Panc1 (cell line): ENCODE results near the gene NFIB. TPM values are rescaled to one million over a fixed set of nuclear protein-coding genes. Genes with fewer than 3 reads are reported as not detected.

Source experiments
- ATAC-seq: fragments of 200-7000 bp; cut with Tn5 transposase; 2 replicates; pipeline ENCODE4 v1.9.1; 2020; ENCODE audit warnings: mild to moderate bottlenecking, moderate library complexity
- BruUV-seq: library from RNA; stranded (reverse); fragments of 400-500 nt; replicated peaks from 2 replicates; lab custom pipeline; 2021; lab: Mats Ljungman, UMichigan
- CTCF ChIA-PET: fragments of 300-600 bp; sonication (Branson Sonifier 250); formaldehyde crosslinking; loops from one replicate; lab custom pipeline; 2022; ENCODE audit warnings: antibody characterized with exemption; lab: Charles Lee
- POLR2A ChIA-PET: fragments of 300-600 bp; sonication (Branson Sonifier 250); formaldehyde crosslinking; loops from one replicate; lab custom pipeline; 2022; ENCODE audit warnings: antibody characterized with exemption; lab: Charles Lee
- DNase-seq: peaks from one replicate; pipeline ENCODE4 v3.0.0-alpha.2; 2010; ENCODE audit warnings: low read depth, low spot score
- H3K27ac ChIP-seq: 2 replicates; pipeline ENCODE4 v1.5.1; 2011; ENCODE audit warnings: mild to moderate bottlenecking, low read length, inconsistent platforms
- H3K27me3 ChIP-seq: fragments of 200-500 bp; sonication (Bioruptor generic); 2 replicates; pipeline ENCODE4 v1.6.0; 2014; ENCODE audit warnings: low read length, inconsistent platforms; ENCODE audit not compliant: control insufficient read depth, insufficient read depth
- H3K36me3 ChIP-seq: fragments of 200-500 bp; sonication (Bioruptor generic); 2 replicates; pipeline ENCODE4 v1.5.1; 2014; ENCODE audit warnings: inconsistent platforms, mild to moderate bottlenecking, low read length, moderate library complexity; ENCODE audit not compliant: control insufficient read depth, insufficient read depth
- H3K4me1 ChIP-seq: 2 replicates; pipeline ENCODE4 v1.5.1; 2011; ENCODE audit warnings: inconsistent platforms, mild to moderate bottlenecking, low read length, moderate library complexity; ENCODE audit not compliant: control insufficient read depth, insufficient read depth
- H3K4me3 ChIP-seq, 2 experiments: 2 replicates each; pipeline ENCODE4 v1.5.1; 2011 to 2012; ENCODE audit warnings: low read depth in 2 of 2, low read length in 2 of 2, mild to moderate bottlenecking in 2 of 2, inconsistent platforms in 1 of 2, moderate library complexity in 1 of 2
- H3K9me3 ChIP-seq: fragments of 200-500 bp; sonication (Bioruptor generic); 2 replicates; pipeline ENCODE4 v1.5.1; 2014; ENCODE audit warnings: low read depth, mild to moderate bottlenecking, inconsistent platforms, low read length, moderate library complexity; ENCODE audit not compliant: control insufficient read depth, insufficient read depth
- CTCF ChIP-seq: fragments of 450-650 bp; IDR thresholded peaks from 2 replicates; pipeline ENCODE4 v1.5.1; 2017; ENCODE audit warnings: mild to moderate bottlenecking
- POLR2AphosphoS5 ChIP-seq: IDR thresholded peaks from 2 replicates; pipeline ENCODE4 v1.6.1; 2012; ENCODE audit warnings: mild to moderate bottlenecking, low read depth, low read length, moderate library complexity
- REST ChIP-seq, 2 experiments: IDR thresholded peaks; 2 replicates each; pipeline ENCODE4 v1.6.1; 2011 to 2012; ENCODE audit warnings: low read depth in 2 of 2, control low read depth in 1 of 2, low read length in 1 of 2, mild to moderate bottlenecking in 1 of 2, moderate library complexity in 1 of 2; ENCODE audit not compliant: insufficient read depth in 1 of 2
- SIN3A ChIP-seq: IDR thresholded peaks from 2 replicates; pipeline ENCODE4 v1.6.1; 2012; ENCODE audit warnings: low read depth, mild to moderate bottlenecking, low read length, moderate library complexity, borderline replicate concordance; ENCODE audit not compliant: insufficient read depth
- TCF7L2 ChIP-seq: IDR thresholded peaks from 2 replicates; pipeline ENCODE4 v1.6.1; 2011; ENCODE audit warnings: mild to moderate bottlenecking, low read depth, low read length, inconsistent platforms
- in situ Hi-C: cut with HindIII; loops from 2 replicates; pipeline ENCODE4 v1.10.0; 2016; ENCODE audit warnings: low sequenced_read_pairs, low pct_unique_long_range_greater_than_20kb
- intact Hi-C: fragments of 100-400 bp; cut with micrococcal nuclease; formaldehyde crosslinking; loops from one replicate; pipeline ENCODE4 v1.10.0; 2022; ENCODE audit not compliant: unreplicated experiment
- total RNA-seq: library from RNA; stranded (reverse); gene quantifications from one replicate; pipeline ENCODE4 v1.2.1, GENCODE V29; 2021; ENCODE audit not compliant: unreplicated experiment

The NFIB gene
- total RNA-seq, 1 experiment from 2014 or later = 26.7 TPM

GRCh38 chr9:14075218-14075617 lies 238.7 kb downstream of the NFIB start:
- TF ChIP-seq CTCF (no peak), REST (IDR thresholded peaks at IDR 0.05; ENCODE audit: insufficient read depth in 1 of 2, low read depth in 2 of 2, low read length in 1 of 2) (no peak)
- H3K36me3 ChIP-seq = no peaks in the 10 kb centered on the region
- no peak overlapping the region for H3K27ac ChIP-seq
- BruUV-seq = no TSS peak
- H3K4me3 ChIP-seq = no peak overlapping the region
- H3K27me3 ChIP-seq = no peaks in the 10 kb centered on the region
- ChIA-PET POLR2A (no interaction called here), CTCF (no interaction called here)
- ATAC-seq (no peak), DNase-seq (no peak)
- in situ Hi-C loops = no loop called here
- no peaks in the 10 kb centered on the region for H3K4me1 ChIP-seq
- intact Hi-C loops = no loop called here
- no peaks in the 10 kb centered on the region for H3K9me3 ChIP-seq

- BruUV-seq = no TSS peak
These were observed 241.1 kb downstream of the NFIB start for GRCh38 chr9:14072850-14073249.

More at GRCh38 chr9:14072850-14073249, 241.1 kb downstream of the NFIB start:
- no peaks in the 10 kb centered on the region for H3K27me3 ChIP-seq
- in situ Hi-C loops = no loop called here
- no peak overlapping the region for H3K4me3 ChIP-seq
- intact Hi-C loops = no loop called here
- no peaks in the 10 kb centered on the region for H3K36me3 ChIP-seq
- ATAC-seq = no peak
- TF ChIP-seq POLR2AphosphoS5 (no peak), SIN3A (no peak), CTCF (no peak), TCF7L2 (no peak)
- ChIA-PET POLR2A (no interaction called here), CTCF (no interaction called here)
- no peak overlapping the region for H3K27ac ChIP-seq
- H3K9me3 ChIP-seq = no peaks in the 10 kb centered on the region
- no peak for DNase-seq
- no peaks in the 10 kb centered on the region for H3K4me1 ChIP-seq
